Neuronal stem cell (in vitro differentiated cells): ENCODE data around the gene MCCC2.
"Not testable (repeated sequence)": the region's sequence is repeated elsewhere in the genome, so short reads cannot be mapped to it uniquely, and the experiment has no call there.

Source experiments
- DNase-seq: peaks from one replicate; pipeline ENCODE4 v3.0.0-alpha.2; 2013; ENCODE audit warnings: low spot score
- H2AFZ ChIP-seq: one replicate; pipeline ENCODE4 v1.6.1; 2013; ENCODE audit warnings: mild to moderate bottlenecking, low read length, inconsistent platforms
- H2AK5ac ChIP-seq: 2 replicates; pipeline ENCODE4 v1.6.1; 2013; ENCODE audit warnings: low read depth, mild to moderate bottlenecking, inconsistent platforms, low read length, moderate library complexity, mixed read lengths
- H2BK120ac ChIP-seq: 2 replicates; pipeline ENCODE4 v1.6.1; 2013; ENCODE audit warnings: low read depth, mild to moderate bottlenecking, inconsistent platforms, low read length, moderate library complexity, mixed read lengths
- H2BK12ac ChIP-seq: one replicate; pipeline ENCODE4 v1.6.1; 2013; ENCODE audit warnings: low read length, inconsistent platforms
- H2BK15ac ChIP-seq: 2 replicates; pipeline ENCODE4 v1.6.1; 2013; ENCODE audit warnings: mild to moderate bottlenecking, low read length, inconsistent platforms, mixed read lengths
- H2BK5ac ChIP-seq: one replicate; pipeline ENCODE4 v1.6.1; 2013; ENCODE audit warnings: inconsistent platforms, mild to moderate bottlenecking, low read length, moderate library complexity
- H3K14ac ChIP-seq: one replicate; pipeline ENCODE4 v1.6.1; 2013; ENCODE audit warnings: low read length, inconsistent platforms
- H3K18ac ChIP-seq: 2 replicates; pipeline ENCODE4 v1.6.1; 2013; ENCODE audit warnings: low read length, inconsistent platforms
- H3K23ac ChIP-seq: 2 replicates; pipeline ENCODE4 v1.6.1; 2013; ENCODE audit warnings: low read depth, mild to moderate bottlenecking, mixed read lengths, low read length, inconsistent platforms; ENCODE audit not compliant: poor library complexity
- H3K27ac ChIP-seq: replicated peaks from 3 replicates; pipeline ENCODE4 v1.5.1; 2013; ENCODE audit warnings: low read length, inconsistent platforms
- H3K27me3 ChIP-seq, 3 experiments: 2 replicates each; pipeline ENCODE4 v1.6.1; 2013; ENCODE audit warnings: low read length in 3 of 3, mild to moderate bottlenecking in 2 of 3, inconsistent platforms in 1 of 3, low read depth in 1 of 3, mixed read lengths in 1 of 3, moderate library complexity in 1 of 3; ENCODE audit not compliant: control insufficient read depth in 3 of 3, insufficient read depth in 3 of 3
- H3K36me3 ChIP-seq, 2 donors: replicated peaks in 1 of 2; 2 replicates each; pipeline ENCODE4 v1.6.1; 2013; ENCODE audit warnings: low read length in 2 of 2; ENCODE audit not compliant: control insufficient read depth in 2 of 2, insufficient read depth in 2 of 2
- H3K4ac ChIP-seq: 2 replicates; pipeline ENCODE4 v1.6.1; 2013; ENCODE audit warnings: inconsistent platforms, mild to moderate bottlenecking, low read length, moderate library complexity
- H3K4me1 ChIP-seq, 2 donors: 1 replicate in 1 of 2; 2 replicates in 1 of 2; pipeline ENCODE4 v1.6.1; 2013; ENCODE audit warnings: low read length in 2 of 2, low read depth in 1 of 2; ENCODE audit not compliant: control insufficient read depth in 2 of 2, insufficient read depth in 1 of 2
- H3K4me2 ChIP-seq: one replicate; pipeline ENCODE4 v1.6.1; 2013; ENCODE audit warnings: mild to moderate bottlenecking, low read length, inconsistent platforms; ENCODE audit not compliant: insufficient read depth, poor library complexity, severe bottlenecking
- H3K4me3 ChIP-seq, 2 donors: 2 replicates each; pipeline ENCODE4 v1.5.1; 2013; ENCODE audit warnings: low read length in 2 of 2, mild to moderate bottlenecking in 2 of 2, inconsistent platforms in 1 of 2, moderate library complexity in 1 of 2
- H3K79me1 ChIP-seq: one replicate; pipeline ENCODE4 v1.6.1; 2013; ENCODE audit warnings: low read depth, mild to moderate bottlenecking, inconsistent platforms, low read length, moderate library complexity
- H3K9ac ChIP-seq: one replicate; pipeline ENCODE4 v1.6.1; 2013; ENCODE audit warnings: mild to moderate bottlenecking, low read depth, low read length, inconsistent platforms; ENCODE audit not compliant: poor library complexity
- H3K9me3 ChIP-seq, 2 donors: replicated peaks in 1 of 2; 2 replicates each; pipeline versions ENCODE3 to v1.6.1; 2013; ENCODE audit warnings: low read length in 2 of 2, mild to moderate bottlenecking in 2 of 2, inconsistent platforms in 1 of 2, low read depth in 1 of 2, mixed read lengths in 1 of 2, moderate library complexity in 1 of 2; ENCODE audit not compliant: control insufficient read depth in 2 of 2, insufficient read depth in 1 of 2
- H4K8ac ChIP-seq: one replicate; pipeline ENCODE4 v1.6.1; 2013; ENCODE audit warnings: low read depth, mild to moderate bottlenecking, inconsistent platforms, low read length, moderate library complexity
- H4K91ac ChIP-seq: one replicate; pipeline ENCODE4 v1.6.1; 2013; ENCODE audit warnings: low read length, low read depth, mild to moderate bottlenecking, inconsistent platforms; ENCODE audit not compliant: poor library complexity
- WGBS, 2 donors: extraction: QIAGEN DNeasy Blood & Tissue Kit; methylation state at CpG; one replicate each; pipeline ENCODE4 v1.1.7; 2013; ENCODE audit warnings: missing lambda C conversion rate in 2 of 2, mixed read lengths in 1 of 2; ENCODE audit not compliant: insufficient read length in 2 of 2, insufficient replicate concordance in 1 of 2; ENCODE audit errors: extremely low coverage in 2 of 2; 5-methylcytosine and 5-hydroxymethylcytosine counted together

Gene MCCC2

GRCh38 chr5:71658916-71659662 is 71.9 kb downstream of the MCCC2 start:
- Histone ChIP-seq H3K9ac (no peak overlapping the region), H3K79me1 (no peaks in the 10 kb centered on the region), H2BK120ac (no peak overlapping the region), H4K91ac (no peak overlapping the region), H3K36me3 (peaks cover 0 to 8% of the 10 kb centered on the region in 2 donors), H2BK12ac (no peak overlapping the region), H3K9me3 (no peaks in the 10 kb centered on the region), H3K14ac (no peak overlapping the region), H2AFZ (no peak overlapping the region), H2AK5ac (no peak overlapping the region), H4K8ac (no peak overlapping the region), H3K27ac (no peak overlapping the region), H3K4ac (no peak overlapping the region), H3K4me3 (no peak overlapping the region), H3K23ac (no peak overlapping the region), H3K4me1 (no peaks in the 10 kb centered on the region), H2BK15ac (no peak overlapping the region), H3K4me2 (no peak overlapping the region), H3K27me3 (no peaks in the 10 kb centered on the region), H2BK5ac (no peak overlapping the region), H3K18ac (no peak overlapping the region)
- no CpG with 5 or more reads among the region's 3 CpGs for WGBS, 2 donors
- no peak for DNase-seq

GRCh38 chr5:71662381-71662780 is 75.2 kb downstream of the MCCC2 start:
- Histone ChIP-seq H4K91ac (no peak overlapping the region), H2AK5ac (no peak overlapping the region), H2BK120ac (no peak overlapping the region), H3K27ac (no peak overlapping the region), H2AFZ (no peak overlapping the region), H3K14ac (no peak overlapping the region), H2BK12ac (no peak overlapping the region), H2BK5ac (no peak overlapping the region), H3K18ac (no peak overlapping the region), H3K27me3 (no peaks in the 10 kb centered on the region), H3K9me3 (no peaks in the 10 kb centered on the region), H4K8ac (no peak overlapping the region), H3K4me1 (no peaks in the 10 kb centered on the region), H3K4me3 (no peak overlapping the region), H3K9ac (no peak overlapping the region), H3K4me2 (no peak overlapping the region), H3K4ac (no peak overlapping the region), H3K79me1 (no peaks in the 10 kb centered on the region), H3K36me3 (peaks cover 0 to 3% of the 10 kb centered on the region in 2 donors), H3K23ac (no peak overlapping the region), H2BK15ac (no peak overlapping the region)
- WGBS, 2 donors: no CpG with 5 or more reads among the region's 11 CpGs
- no peak for DNase-seq

GRCh38 chr5:71663191-71663969 is 76.2 kb downstream of the MCCC2 start:
- no CpG with 5 or more reads among the region's 6 CpGs for WGBS, 2 donors
- H2BK12ac ChIP-seq: no peak overlapping the region

DNA sequence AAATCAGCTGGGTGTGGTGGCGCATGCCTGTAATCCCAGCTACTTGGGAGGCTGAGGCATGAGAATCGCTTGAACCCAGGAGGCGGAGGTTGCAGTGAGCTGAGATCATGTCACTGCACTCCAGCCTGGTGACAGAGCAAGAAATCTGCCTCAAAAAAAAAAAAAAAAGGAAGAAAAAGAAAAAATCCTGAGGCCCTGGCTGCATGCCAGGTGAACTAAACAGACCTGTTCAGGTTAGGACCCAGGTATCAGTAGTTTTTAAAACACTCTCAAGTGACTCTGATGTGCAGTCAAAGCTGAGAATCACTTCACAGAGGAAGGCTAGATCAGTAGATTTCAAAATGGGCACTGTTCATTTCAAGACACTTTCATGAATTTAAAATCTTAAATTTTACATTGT is 77.5 kb downstream of the MCCC2 start:
- H3K79me1 ChIP-seq, H3K4me1 ChIP-seq, H4K8ac ChIP-seq, H3K4me2 ChIP-seq, H3K36me3 ChIP-seq, H2BK5ac ChIP-seq, H3K14ac ChIP-seq, H3K4ac ChIP-seq, H4K91ac ChIP-seq, H3K9me3 ChIP-seq, DNase-seq, H2BK12ac ChIP-seq, H2BK15ac ChIP-seq, H3K4me3 ChIP-seq, H3K27me3 ChIP-seq, H2BK120ac ChIP-seq, H3K18ac ChIP-seq, H2AK5ac ChIP-seq, H3K9ac ChIP-seq, H2AFZ ChIP-seq, H3K23ac ChIP-seq, H3K27ac ChIP-seq: not testable (repeated sequence)
- WGBS, 2 donors: no CpG with 5 or more reads among the region's 3 CpGs

More at GRCh38 chr5:71663191-71663969, 76.2 kb downstream of the MCCC2 start:
- Histone ChIP-seq H3K27me3 (no peaks in the 10 kb centered on the region), H3K23ac (no peak overlapping the region), H3K36me3 (no peaks in the 10 kb centered on the region), H3K27ac (no peak overlapping the region), H4K8ac (no peak overlapping the region), H3K9me3 (no peaks in the 10 kb centered on the region), H3K4me2 (no peak overlapping the region), H2AK5ac (no peak overlapping the region), H3K4me1 (no peaks in the 10 kb centered on the region), H2BK15ac (no peak overlapping the region), H3K14ac (no peak overlapping the region), H3K4ac (no peak overlapping the region), H4K91ac (no peak overlapping the region), H3K79me1 (no peaks in the 10 kb centered on the region), H3K18ac (no peak overlapping the region), H3K4me3 (no peak overlapping the region), H3K9ac (no peak overlapping the region), H2AFZ (no peak overlapping the region), H2BK5ac (no peak overlapping the region), H2BK120ac (no peak overlapping the region)
- no peak for DNase-seq
